Transverse colon (tissue), 3 donors: ENCODE data around the gene ENDOD1.

Source experiments
- CTCF ChIP-seq, 5 experiments: fragments of 200-600 bp in 3 of 5; fragments of 450-650 bp in 2 of 5; sonication (generic) in 3 of 5; IDR thresholded peaks; 1 replicate in 2 of 5; 2 replicates in 3 of 5; pipeline ENCODE4 v1.5.1; 2016 to 2017; ENCODE audit warnings: antibody characterized with exemption in 5 of 5, inconsistent platforms in 3 of 5, mild to moderate bottlenecking in 2 of 5, moderate library complexity in 1 of 5
- EP300 ChIP-seq: sonication (generic); formaldehyde crosslinking; IDR thresholded peaks from one replicate; pipeline ENCODE4 v1.6.1; 2017; ENCODE audit warnings: antibody characterized with exemption, low read depth
- POLR2A ChIP-seq: fragments of 450-650 bp; IDR thresholded peaks from one replicate; pipeline ENCODE4 v1.6.1; 2016; ENCODE audit warnings: antibody characterized with exemption, mild to moderate bottlenecking, moderate library complexity

- TF ChIP-seq EP300 (no peak), POLR2A (no peak), CTCF (IDR thresholded peaks at IDR 0.05) (no peak)
Measured at GRCh38 chr11:95101935-95102334, 12.3 kb downstream of the ENDOD1 start.
